GM12872 (cell line): Measurements from ENCODE around the gene LARGE2.

Source experiments
- TF ChIP-seq, protein P1 (sequence below): IDR thresholded peaks from 3 replicates; pipeline ENCODE4 v1.5.1; 2011; ENCODE audit warnings: low read depth, mild to moderate bottlenecking, low read length, moderate library complexity; ENCODE audit not compliant: insufficient read depth

Gene LARGE2

DNA sequence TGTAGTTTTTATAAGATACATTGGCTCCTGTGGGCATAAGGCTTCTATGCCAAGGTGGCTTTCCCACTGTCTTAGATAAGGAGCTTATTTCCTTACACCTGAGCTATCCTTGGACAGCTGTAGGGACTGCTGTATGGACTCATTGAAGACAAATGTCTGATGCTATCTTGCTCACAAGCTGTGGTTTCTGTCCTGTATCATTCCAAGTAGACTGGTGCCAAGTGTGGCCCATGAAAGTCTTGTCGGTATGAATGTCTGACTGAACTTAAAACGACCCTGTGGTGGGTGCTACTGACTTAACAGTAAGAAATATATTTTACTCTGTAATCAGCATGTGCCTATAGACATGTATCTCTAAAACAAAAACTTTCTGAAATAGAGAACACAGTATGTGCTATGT, 45.0 kb downstream of the LARGE2 start:
- TF ChIP-seq, protein P1, sequence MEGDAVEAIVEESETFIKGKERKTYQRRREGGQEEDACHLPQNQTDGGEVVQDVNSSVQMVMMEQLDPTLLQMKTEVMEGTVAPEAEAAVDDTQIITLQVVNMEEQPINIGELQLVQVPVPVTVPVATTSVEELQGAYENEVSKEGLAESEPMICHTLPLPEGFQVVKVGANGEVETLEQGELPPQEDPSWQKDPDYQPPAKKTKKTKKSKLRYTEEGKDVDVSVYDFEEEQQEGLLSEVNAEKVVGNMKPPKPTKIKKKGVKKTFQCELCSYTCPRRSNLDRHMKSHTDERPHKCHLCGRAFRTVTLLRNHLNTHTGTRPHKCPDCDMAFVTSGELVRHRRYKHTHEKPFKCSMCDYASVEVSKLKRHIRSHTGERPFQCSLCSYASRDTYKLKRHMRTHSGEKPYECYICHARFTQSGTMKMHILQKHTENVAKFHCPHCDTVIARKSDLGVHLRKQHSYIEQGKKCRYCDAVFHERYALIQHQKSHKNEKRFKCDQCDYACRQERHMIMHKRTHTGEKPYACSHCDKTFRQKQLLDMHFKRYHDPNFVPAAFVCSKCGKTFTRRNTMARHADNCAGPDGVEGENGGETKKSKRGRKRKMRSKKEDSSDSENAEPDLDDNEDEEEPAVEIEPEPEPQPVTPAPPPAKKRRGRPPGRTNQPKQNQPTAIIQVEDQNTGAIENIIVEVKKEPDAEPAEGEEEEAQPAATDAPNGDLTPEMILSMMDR: no peak

DNA sequence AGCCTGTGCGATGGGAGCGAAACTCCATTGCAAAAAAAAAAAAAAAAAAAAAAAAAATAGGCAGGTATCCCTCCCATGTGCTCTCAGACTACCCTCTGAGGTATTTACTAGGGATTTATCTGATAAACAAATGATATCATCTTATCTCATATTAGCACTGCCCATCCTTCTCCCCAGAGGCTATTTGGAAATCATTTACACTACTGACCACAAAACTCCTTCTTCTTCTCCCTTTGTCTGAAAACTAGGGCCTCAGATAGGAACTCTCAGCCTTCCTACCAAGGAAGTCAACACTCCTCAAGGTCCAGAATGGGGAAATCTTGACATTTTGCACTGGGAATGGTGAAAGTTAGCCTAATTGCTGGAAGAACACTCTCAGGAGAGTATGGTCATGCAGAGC, 46.4 kb downstream of the LARGE2 start:
- TF ChIP-seq, protein P1: no peak

DNA sequence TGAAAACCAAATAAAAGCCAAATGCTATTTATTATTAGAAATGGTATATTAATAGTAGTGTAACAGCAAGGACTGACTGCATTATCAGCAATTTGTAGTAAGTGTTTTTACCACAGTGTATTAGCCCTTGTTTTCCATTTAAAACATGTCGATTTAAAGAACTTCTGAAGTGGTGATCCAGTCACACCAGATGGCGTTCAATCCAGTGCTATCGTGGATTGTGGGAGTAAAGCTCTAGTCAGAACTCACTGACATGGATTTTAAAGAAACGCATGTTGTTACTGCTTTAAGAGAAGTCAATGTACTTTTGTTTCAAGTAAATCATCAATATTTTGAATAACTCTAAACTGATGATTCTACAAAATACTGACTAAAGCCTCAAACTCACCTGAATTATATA, 51.1 kb downstream of the LARGE2 start:
- TF ChIP-seq, protein P1: no peak

DNA sequence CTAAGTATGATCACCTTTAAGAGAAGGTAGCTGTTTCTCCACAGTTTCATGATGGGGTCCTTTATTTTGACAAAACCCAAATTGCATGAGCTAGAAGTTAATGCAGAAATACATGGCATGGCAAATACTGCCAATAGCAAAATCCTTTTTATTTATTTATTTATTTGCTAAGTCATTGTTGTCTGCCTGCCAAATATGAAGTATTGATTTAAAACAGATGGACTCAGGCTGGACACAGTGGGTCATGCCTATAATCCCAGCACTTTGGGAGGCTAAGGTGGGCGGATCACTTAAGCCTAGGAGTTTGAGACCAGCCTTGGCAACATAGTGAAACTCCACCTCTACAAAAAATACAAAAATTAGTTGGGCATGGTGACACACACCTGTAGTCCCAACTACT, 52.4 kb downstream of the LARGE2 start:
- TF ChIP-seq, protein P1: no peak
